ENCODE data around the gene CCSER1.

CCSER1 gene

GRCh38 chr4:90730752-90731151 lies 603.6 kb downstream of the CCSER1 start:
- no peak for TF ChIP-seq CTCF (IDR thresholded peaks at IDR 0.05; ENCODE audit: insufficient read depth, missing control alignments)
- FAIRE-seq (no peak), DNase-seq (ENCODE audit: insufficient read length, low spot score) (no peak)

- no peak for FAIRE-seq
- TF ChIP-seq CTCF (IDR thresholded peaks at IDR 0.05; ENCODE audit: insufficient read depth, missing control alignments), result no peak
Observed at GRCh38 chr4:90733211-90733610, 606.0 kb downstream of the CCSER1 start.

GRCh38 chr4:90745176-90745575 lies 618.0 kb downstream of the CCSER1 start:
- DNase-seq (ENCODE audit: insufficient read length, low spot score), result no peak
- no peak for FAIRE-seq
- no peak for TF ChIP-seq CTCF (IDR thresholded peaks at IDR 0.05; ENCODE audit: insufficient read depth, missing control alignments)

More at GRCh38 chr4:90733211-90733610, 606.0 kb downstream of the CCSER1 start:
- DNase-seq (ENCODE audit: insufficient read length, low spot score), result no peak

GRCh38 chr4:90753068-90753467 lies 625.9 kb downstream of the CCSER1 start:
- no peak for TF ChIP-seq CTCF (IDR thresholded peaks at IDR 0.05; ENCODE audit: insufficient read depth, missing control alignments)
- no peak for DNase-seq (ENCODE audit: insufficient read length, low spot score)
- FAIRE-seq, result no peak

- FAIRE-seq, result no peak
- TF ChIP-seq CTCF (IDR thresholded peaks at IDR 0.05; ENCODE audit: insufficient read depth, missing control alignments), result no peak
- no peak for DNase-seq (ENCODE audit: insufficient read length, low spot score)
Observed at GRCh38 chr4:90757534-90758060, 630.4 kb downstream of the CCSER1 start.

- DNase-seq (ENCODE audit: insufficient read length, low spot score), result no peak
- TF ChIP-seq CTCF (IDR thresholded peaks at IDR 0.05; ENCODE audit: insufficient read depth, missing control alignments), result no peak
- FAIRE-seq, result no peak
Observed at GRCh38 chr4:90760059-90760458, 632.9 kb downstream of the CCSER1 start.

GRCh38 chr4:90766837-90767236 lies 639.6 kb downstream of the CCSER1 start:
- no peak for DNase-seq (ENCODE audit: insufficient read length, low spot score)
- TF ChIP-seq CTCF (IDR thresholded peaks at IDR 0.05; ENCODE audit: insufficient read depth, missing control alignments), result no peak
- no peak for FAIRE-seq

All from D721Med (cell line).